Peyer's patch (tissue), 4 donors: ENCODE results near the gene CCNYL1.

ENCODE experiments used
- POLR2A ChIP-seq, 2 donors: fragments of 450-650 bp; IDR thresholded peaks; one replicate each; pipeline ENCODE4 v1.5.1; 2017; ENCODE audit warnings: antibody characterized with exemption in 2 of 2, mild to moderate bottlenecking in 2 of 2, moderate library complexity in 2 of 2
- TF ChIP-seq, protein P1 (sequence below), 6 experiments: fragments of 450-650 bp in 4 of 6; fragments of 200-600 bp in 2 of 6; sonication (generic) in 1 of 6; IDR thresholded peaks; one replicate each; pipeline ENCODE4 v1.5.1; 2017 to 2019; ENCODE audit warnings: antibody characterized with exemption in 6 of 6, mild to moderate bottlenecking in 3 of 6, moderate library complexity in 1 of 6

- TF ChIP-seq, protein P1, sequence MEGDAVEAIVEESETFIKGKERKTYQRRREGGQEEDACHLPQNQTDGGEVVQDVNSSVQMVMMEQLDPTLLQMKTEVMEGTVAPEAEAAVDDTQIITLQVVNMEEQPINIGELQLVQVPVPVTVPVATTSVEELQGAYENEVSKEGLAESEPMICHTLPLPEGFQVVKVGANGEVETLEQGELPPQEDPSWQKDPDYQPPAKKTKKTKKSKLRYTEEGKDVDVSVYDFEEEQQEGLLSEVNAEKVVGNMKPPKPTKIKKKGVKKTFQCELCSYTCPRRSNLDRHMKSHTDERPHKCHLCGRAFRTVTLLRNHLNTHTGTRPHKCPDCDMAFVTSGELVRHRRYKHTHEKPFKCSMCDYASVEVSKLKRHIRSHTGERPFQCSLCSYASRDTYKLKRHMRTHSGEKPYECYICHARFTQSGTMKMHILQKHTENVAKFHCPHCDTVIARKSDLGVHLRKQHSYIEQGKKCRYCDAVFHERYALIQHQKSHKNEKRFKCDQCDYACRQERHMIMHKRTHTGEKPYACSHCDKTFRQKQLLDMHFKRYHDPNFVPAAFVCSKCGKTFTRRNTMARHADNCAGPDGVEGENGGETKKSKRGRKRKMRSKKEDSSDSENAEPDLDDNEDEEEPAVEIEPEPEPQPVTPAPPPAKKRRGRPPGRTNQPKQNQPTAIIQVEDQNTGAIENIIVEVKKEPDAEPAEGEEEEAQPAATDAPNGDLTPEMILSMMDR (IDR thresholded peaks at IDR 0.05): no peak
- TF ChIP-seq POLR2A (IDR thresholded peaks at IDR 0.05): no peak
These were observed 71.0 kb downstream of the CCNYL1 start for GRCh38 chr2:207782238-207783030.
